ENCODE data around the gene RPUSD3. TPM values are rescaled to one million over a fixed set of nuclear protein-coding genes. Genes with fewer than 3 reads are reported as not detected.

The RPUSD3 gene
- total RNA-seq, 2 donors from 2014 or later, result 56.9 to 67.1 TPM

GRCh38 chr3:9887480-9887879 is 43.7 kb upstream of the RPUSD3 start:
- Histone ChIP-seq H3K27me3 (ENCODE audit: control insufficient read depth, insufficient read depth, low read length, poor library complexity, severe bottlenecking) (peaks cover 7% of the 10 kb centered on the region), H3K27ac (ENCODE audit: low read depth, low read length) (no peak overlapping the region)
- 90 to 98% methylated on average over 5 of the region's 5 CpGs for WGBS, 2 experiments (ENCODE audit: insufficient coverage in 1 of 2, insufficient read length in 1 of 2)

GRCh38 chr3:9886328-9886727 is 42.5 kb upstream of the RPUSD3 start:
- no peak for DNase-seq
- Histone ChIP-seq H3K9ac (ENCODE audit: extremely low read depth, low read length, poor library complexity, severe bottlenecking) (no peak overlapping the region), H3K27ac (ENCODE audit: low read depth, low read length) (no peak overlapping the region), H3K36me3 (ENCODE audit: control insufficient read depth, insufficient read depth, low read length) (no peaks in the 10 kb centered on the region), H3K27me3 (ENCODE audit: control insufficient read depth, insufficient read depth, low read length, poor library complexity, severe bottlenecking) (peaks cover 7% of the 10 kb centered on the region), H3K9me3 (ENCODE audit: control insufficient read depth, low read length) (no peaks in the 10 kb centered on the region), H3K4me3 (ENCODE audit: low read length) (no peak overlapping the region), H3K4me1 (ENCODE audit: control insufficient read depth, insufficient read depth, low read length) (no peaks in the 10 kb centered on the region)
- Mint-ChIP-seq H3K9me3 (no peaks in the 10 kb centered on the region), H3K4me3 (no peak overlapping the region), H3K36me3 (ENCODE audit: low read depth) (no peaks in the 10 kb centered on the region), H3K27me3 (ENCODE audit: insufficient read depth) (no peaks in the 10 kb centered on the region), H3K27ac (no peak overlapping the region), H3K4me1 (no peaks in the 10 kb centered on the region)
- no peak for TF ChIP-seq CTCF (conservative IDR thresholded peaks at IDR 0.05)

More at GRCh38 chr3:9887480-9887879, 43.7 kb upstream of the RPUSD3 start:
- Histone ChIP-seq H3K4me3 (ENCODE audit: low read length) (no peak overlapping the region), H3K36me3 (ENCODE audit: control insufficient read depth, insufficient read depth, low read length) (peaks cover 3% of the 10 kb centered on the region), H3K4me1 (ENCODE audit: control insufficient read depth, insufficient read depth, low read length) (no peaks in the 10 kb centered on the region), H3K9ac (ENCODE audit: extremely low read depth, low read length, poor library complexity, severe bottlenecking) (no peak overlapping the region), H3K9me3 (ENCODE audit: control insufficient read depth, low read length) (no peaks in the 10 kb centered on the region)
- H3K36me3 Mint-ChIP-seq (ENCODE audit: low read depth), result peaks cover 6% of the 10 kb centered on the region
- no peak for DNase-seq
- TF ChIP-seq CTCF (conservative IDR thresholded peaks at IDR 0.05), result no peak
- no peaks in the 10 kb centered on the region for H3K4me1 Mint-ChIP-seq
- H3K4me3 Mint-ChIP-seq, result no peak overlapping the region
- H3K27me3 Mint-ChIP-seq (ENCODE audit: insufficient read depth), result no peaks in the 10 kb centered on the region
- H3K27ac Mint-ChIP-seq, result no peak overlapping the region
- no peaks in the 10 kb centered on the region for H3K9me3 Mint-ChIP-seq

- Mint-ChIP-seq H3K36me3 (ENCODE audit: low read depth) (no peaks in the 10 kb centered on the region), H3K4me1 (no peaks in the 10 kb centered on the region), H3K4me3 (no peak overlapping the region), H3K27me3 (ENCODE audit: insufficient read depth) (no peaks in the 10 kb centered on the region), H3K9me3 (no peaks in the 10 kb centered on the region), H3K27ac (peak overlapping the region; percentile 41)
- Histone ChIP-seq H3K9me3 (ENCODE audit: control insufficient read depth, low read length) (no peaks in the 10 kb centered on the region), H3K9ac (ENCODE audit: extremely low read depth, low read length, poor library complexity, severe bottlenecking) (no peak overlapping the region), H3K4me3 (ENCODE audit: low read length) (no peak overlapping the region), H3K27me3 (ENCODE audit: control insufficient read depth, insufficient read depth, low read length, poor library complexity, severe bottlenecking) (peaks cover 7% of the 10 kb centered on the region), H3K4me1 (ENCODE audit: control insufficient read depth, insufficient read depth, low read length) (no peaks in the 10 kb centered on the region), H3K27ac (ENCODE audit: low read depth, low read length) (no peak overlapping the region), H3K36me3 (ENCODE audit: control insufficient read depth, insufficient read depth, low read length) (no peaks in the 10 kb centered on the region)
- WGBS, 2 experiments (ENCODE audit: insufficient coverage in 1 of 2, insufficient read length in 1 of 2), result 90 to 96% methylated on average over 10 to 11 of the region's 11 CpGs
- no peak for DNase-seq
- no peak for TF ChIP-seq CTCF (conservative IDR thresholded peaks at IDR 0.05)
Measured at GRCh38 chr3:9884555-9885165, 40.9 kb upstream of the RPUSD3 start.

Data from endodermal cell (in vitro differentiated cells).